DND-41 (cell line): ENCODE data around the gene RNU6-8.

ENCODE experiments used
- ATAC-seq: fragments of 200-7000 bp; cut with Tn5 transposase; 3 replicates; pipeline ENCODE4 v1.9.1; 2021; ENCODE audit warnings: low read depth; ENCODE audit not compliant: insufficient read depth
- DNase-seq: peaks from one replicate; pipeline ENCODE4 v3.0.0-alpha.2; 2020
- H2AFZ ChIP-seq: 2 replicates; pipeline ENCODE4 v1.6.0; 2012; ENCODE audit warnings: low read depth, low read length
- H3K27ac ChIP-seq: 2 replicates; pipeline ENCODE4 v1.5.1; 2012; ENCODE audit warnings: low read length, inconsistent platforms
- H3K27me3 ChIP-seq: fragments of 200-600 bp; sonication (generic); 2 replicates; pipeline ENCODE4 v1.6.0; 2012; ENCODE audit warnings: low read length, mild to moderate bottlenecking, inconsistent platforms; ENCODE audit not compliant: insufficient read depth, poor library complexity
- H3K36me3 ChIP-seq: 2 replicates; pipeline ENCODE4 v1.5.1; 2012; ENCODE audit warnings: low read length, inconsistent platforms; ENCODE audit not compliant: insufficient read depth
- H3K4me1 ChIP-seq: 2 replicates; pipeline ENCODE4 v1.5.1; 2012; ENCODE audit warnings: mild to moderate bottlenecking, low read length; ENCODE audit not compliant: insufficient read depth
- H3K4me2 ChIP-seq: 2 replicates; pipeline ENCODE4 v1.6.0; 2012; ENCODE audit warnings: mild to moderate bottlenecking, moderate library complexity, low read length, inconsistent platforms; ENCODE audit not compliant: insufficient read depth
- H3K4me3 ChIP-seq, 2 experiments: fragments of 200-600 bp in 1 of 2; shearing (Covaris generic) in 1 of 2; 2 replicates each; pipeline ENCODE4 v1.5.1; 2012 to 2016; ENCODE audit warnings: inconsistent platforms in 2 of 2, low read length in 2 of 2, mild to moderate bottlenecking in 2 of 2, low read depth in 1 of 2, moderate library complexity in 1 of 2
- H3K79me2 ChIP-seq: 2 replicates; pipeline ENCODE4 v1.6.0; 2012; ENCODE audit warnings: low read length, inconsistent platforms; ENCODE audit not compliant: insufficient read depth
- H3K9ac ChIP-seq: 2 replicates; pipeline ENCODE4 v1.6.0; 2012; ENCODE audit warnings: low read depth, mild to moderate bottlenecking, inconsistent platforms, low read length, moderate library complexity
- H3K9me3 ChIP-seq: 2 replicates; pipeline ENCODE4 v1.5.1; 2012; ENCODE audit warnings: low read length, moderate library complexity, mild to moderate bottlenecking, inconsistent platforms; ENCODE audit not compliant: insufficient read depth, severe bottlenecking
- H4K20me1 ChIP-seq: 2 replicates; pipeline ENCODE4 v1.6.0; 2012; ENCODE audit warnings: low read length; ENCODE audit not compliant: insufficient read depth
- EZH2 ChIP-seq: IDR thresholded peaks from 3 replicates; pipeline ENCODE4 v1.6.1; 2012; ENCODE audit warnings: borderline replicate concordance, low read depth, mild to moderate bottlenecking, moderate library complexity, low read length, inconsistent platforms; ENCODE audit not compliant: severe bottlenecking
- TF ChIP-seq, protein P1 (sequence below): IDR thresholded peaks from 2 replicates; pipeline ENCODE4 v1.5.1; 2012; ENCODE audit warnings: borderline replicate concordance, low read length, moderate library complexity, mild to moderate bottlenecking; ENCODE audit not compliant: poor library complexity, severe bottlenecking; ENCODE audit errors: extremely low read depth

RNU6-8 gene

DNA sequence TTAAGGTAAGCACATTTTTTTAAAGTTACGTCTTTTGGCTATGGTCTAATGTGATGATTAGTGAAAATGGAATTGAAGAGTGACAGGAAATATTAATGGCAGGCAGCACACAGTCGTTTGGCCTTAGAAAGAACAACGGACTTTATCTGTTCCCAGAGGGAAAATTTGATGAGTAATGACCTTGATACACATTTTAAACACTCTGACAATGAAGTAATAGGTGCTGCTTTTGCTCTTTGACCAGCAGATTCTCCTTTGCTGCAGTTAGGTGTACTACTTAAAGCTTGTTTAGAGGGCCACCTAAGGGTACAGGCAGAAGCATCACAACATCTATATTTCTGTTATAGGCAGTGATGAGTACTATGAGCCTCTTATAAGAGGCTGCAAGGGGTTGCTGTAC is 27.1 kb upstream of the RNU6-8 start:
- H3K4me1 ChIP-seq = no peaks in the 10 kb centered on the region

DNA sequence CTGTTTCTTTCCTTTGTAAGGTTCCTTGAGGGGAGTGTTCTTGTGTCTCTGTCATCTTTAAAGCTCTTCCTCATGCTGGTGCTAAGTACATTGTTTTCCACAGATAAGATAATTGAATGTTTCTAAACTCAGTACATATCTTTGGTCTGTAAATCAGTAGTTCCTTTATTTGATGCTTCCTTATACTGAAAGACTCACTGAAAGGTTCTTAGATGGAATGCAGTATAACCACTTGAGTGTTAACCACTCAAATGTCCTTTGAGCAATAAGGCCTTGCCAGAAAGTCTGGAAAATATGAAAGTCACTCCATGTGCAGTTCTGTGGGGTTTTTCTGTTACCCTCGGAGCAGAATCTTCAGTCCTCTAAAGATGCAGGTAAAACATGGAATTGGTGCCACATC is 23.0 kb upstream of the RNU6-8 start:
- no peak for DNase-seq
- Histone ChIP-seq H3K36me3 (no peaks in the 10 kb centered on the region), H3K4me3 (no peak overlapping the region), H3K4me1 (no peaks in the 10 kb centered on the region), H3K9me3 (no peaks in the 10 kb centered on the region), H2AFZ (no peak overlapping the region), H4K20me1 (no peaks in the 10 kb centered on the region), H3K27me3 (no peaks in the 10 kb centered on the region), H3K27ac (no peak overlapping the region), H3K79me2 (no peaks in the 10 kb centered on the region), H3K4me2 (no peak overlapping the region), H3K9ac (no peak overlapping the region)
- ATAC-seq = no peak
- TF ChIP-seq, protein P1, sequence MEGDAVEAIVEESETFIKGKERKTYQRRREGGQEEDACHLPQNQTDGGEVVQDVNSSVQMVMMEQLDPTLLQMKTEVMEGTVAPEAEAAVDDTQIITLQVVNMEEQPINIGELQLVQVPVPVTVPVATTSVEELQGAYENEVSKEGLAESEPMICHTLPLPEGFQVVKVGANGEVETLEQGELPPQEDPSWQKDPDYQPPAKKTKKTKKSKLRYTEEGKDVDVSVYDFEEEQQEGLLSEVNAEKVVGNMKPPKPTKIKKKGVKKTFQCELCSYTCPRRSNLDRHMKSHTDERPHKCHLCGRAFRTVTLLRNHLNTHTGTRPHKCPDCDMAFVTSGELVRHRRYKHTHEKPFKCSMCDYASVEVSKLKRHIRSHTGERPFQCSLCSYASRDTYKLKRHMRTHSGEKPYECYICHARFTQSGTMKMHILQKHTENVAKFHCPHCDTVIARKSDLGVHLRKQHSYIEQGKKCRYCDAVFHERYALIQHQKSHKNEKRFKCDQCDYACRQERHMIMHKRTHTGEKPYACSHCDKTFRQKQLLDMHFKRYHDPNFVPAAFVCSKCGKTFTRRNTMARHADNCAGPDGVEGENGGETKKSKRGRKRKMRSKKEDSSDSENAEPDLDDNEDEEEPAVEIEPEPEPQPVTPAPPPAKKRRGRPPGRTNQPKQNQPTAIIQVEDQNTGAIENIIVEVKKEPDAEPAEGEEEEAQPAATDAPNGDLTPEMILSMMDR = no peak
- no peak for TF ChIP-seq EZH2

More for the DNA sequence above, 27.1 kb upstream of the RNU6-8 start:
- ATAC-seq (no peak), DNase-seq (no peak)
- TF ChIP-seq, protein P1 = no peak
- no peak for TF ChIP-seq EZH2
- Histone ChIP-seq H2AFZ (no peak overlapping the region), H4K20me1 (no peaks in the 10 kb centered on the region), H3K9me3 (no peaks in the 10 kb centered on the region), H3K27ac (no peak overlapping the region), H3K9ac (no peak overlapping the region), H3K4me3 (no peak overlapping the region), H3K4me2 (no peak overlapping the region), H3K36me3 (no peaks in the 10 kb centered on the region), H3K27me3 (no peaks in the 10 kb centered on the region), H3K79me2 (no peaks in the 10 kb centered on the region)

DNA sequence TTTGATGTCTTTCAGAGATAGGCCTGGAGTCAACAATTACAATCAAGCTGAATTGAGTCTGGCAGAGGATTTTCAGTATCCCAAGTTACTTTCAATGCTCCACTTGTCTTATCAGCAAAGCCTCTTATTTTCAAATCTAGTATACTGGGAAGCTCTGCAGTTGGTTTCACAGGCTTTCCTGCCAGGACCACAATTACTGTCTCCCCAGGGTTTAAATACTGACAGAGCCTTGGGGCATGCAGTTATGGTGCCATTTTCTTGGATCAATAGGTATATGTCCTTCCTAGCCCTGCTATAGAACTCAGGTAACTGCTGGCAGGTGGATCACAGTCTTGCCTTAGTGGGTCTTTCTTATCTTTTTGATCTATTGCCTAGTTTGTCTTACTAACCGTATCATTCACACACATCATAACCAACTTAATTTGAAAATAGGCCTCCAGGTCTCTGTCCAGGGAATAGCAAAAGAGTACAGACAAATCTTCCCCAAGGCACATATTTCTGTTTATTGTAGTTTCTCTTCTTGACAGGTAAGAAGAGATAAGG is 22.4 kb upstream of the RNU6-8 start:
- DNase-seq = no peak
- H3K4me2 ChIP-seq = no peak overlapping the region
- H3K36me3 ChIP-seq = no peaks in the 10 kb centered on the region

More for the DNA sequence above, 22.4 kb upstream of the RNU6-8 start:
- Histone ChIP-seq H3K27ac (no peak overlapping the region), H3K79me2 (no peaks in the 10 kb centered on the region), H2AFZ (no peak overlapping the region), H3K27me3 (no peaks in the 10 kb centered on the region), H3K4me3 (no peak overlapping the region), H4K20me1 (no peaks in the 10 kb centered on the region), H3K9ac (no peak overlapping the region), H3K4me1 (no peaks in the 10 kb centered on the region), H3K9me3 (no peaks in the 10 kb centered on the region)
- ATAC-seq = no peak
- no peak for TF ChIP-seq EZH2
- TF ChIP-seq, protein P1 = no peak
